Activated CD4-positive, alpha-beta T cell treated with anti-CD3 and anti-CD28 coated beads for 24 hours (primary cell): ENCODE results near the gene TRIM46.
"Not testable (repeated sequence)": the region's sequence is repeated elsewhere in the genome, so short reads cannot be mapped to it uniquely, and the experiment has no call there.

Experiments
- DNase-seq, 2 donors: peaks; one replicate each; pipeline ENCODE4 v3.0.0-alpha.2; 2020; ENCODE audit warnings: low read depth in 2 of 2

Gene TRIM46

DNA sequence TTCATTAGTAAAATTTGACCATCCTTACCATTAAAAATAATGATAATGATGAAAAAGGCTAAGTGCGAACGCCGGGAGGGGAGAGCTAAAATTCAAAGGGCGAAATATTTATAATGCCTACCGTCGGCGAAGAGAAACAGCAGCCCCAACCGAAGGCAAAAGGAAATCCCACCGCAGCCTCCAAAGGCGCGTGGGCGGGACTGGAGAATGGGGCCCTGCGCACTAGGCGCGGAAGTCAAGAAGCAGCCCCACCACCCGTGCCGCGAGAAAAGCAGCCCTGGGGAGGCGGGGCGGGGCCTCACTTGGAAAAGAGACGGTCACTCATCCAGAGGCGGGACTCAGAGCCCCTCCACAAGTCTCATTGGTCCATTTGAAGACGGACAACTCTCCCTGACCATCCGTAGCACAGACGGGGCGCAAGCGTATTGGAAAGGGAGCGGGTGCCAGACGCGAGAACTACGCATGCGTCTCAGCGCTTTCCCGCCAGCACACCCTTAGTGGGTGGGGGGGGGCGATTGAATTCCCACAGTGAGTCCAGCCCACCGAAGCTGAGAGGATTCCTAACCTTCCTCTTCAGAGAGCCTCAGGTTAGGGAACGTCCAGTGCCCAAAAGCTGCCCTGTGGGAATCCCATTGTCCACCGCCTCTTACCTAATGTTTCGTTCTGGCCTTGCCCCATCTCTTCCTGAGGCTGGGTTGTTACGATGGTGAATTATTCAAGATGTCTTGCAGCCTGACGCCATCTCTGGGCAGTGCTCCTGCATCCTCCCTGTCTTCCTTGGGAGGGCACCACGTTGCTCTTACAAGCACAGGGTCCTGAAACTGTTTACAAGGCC is 53.8 kb downstream of the TRIM46 start:
- peak; percentile 99 to 100 for DNase-seq

DNA sequence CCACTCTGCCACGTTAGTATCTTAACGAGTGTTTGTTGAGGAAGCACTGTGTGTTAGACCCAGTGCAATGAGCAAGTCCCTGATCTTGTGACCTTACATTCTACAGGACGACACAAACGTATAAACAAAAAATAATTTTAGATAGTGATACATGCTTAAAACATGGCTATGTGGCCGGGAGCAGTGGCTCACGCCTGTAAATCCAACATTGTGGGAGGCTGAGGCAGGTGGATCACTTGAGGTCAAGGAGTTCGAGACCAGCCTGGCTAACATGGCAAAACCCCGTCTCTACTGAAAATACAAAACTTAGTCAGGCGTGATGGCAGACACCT is 54.4 kb downstream of the TRIM46 start:
- no peak for DNase-seq

DNA sequence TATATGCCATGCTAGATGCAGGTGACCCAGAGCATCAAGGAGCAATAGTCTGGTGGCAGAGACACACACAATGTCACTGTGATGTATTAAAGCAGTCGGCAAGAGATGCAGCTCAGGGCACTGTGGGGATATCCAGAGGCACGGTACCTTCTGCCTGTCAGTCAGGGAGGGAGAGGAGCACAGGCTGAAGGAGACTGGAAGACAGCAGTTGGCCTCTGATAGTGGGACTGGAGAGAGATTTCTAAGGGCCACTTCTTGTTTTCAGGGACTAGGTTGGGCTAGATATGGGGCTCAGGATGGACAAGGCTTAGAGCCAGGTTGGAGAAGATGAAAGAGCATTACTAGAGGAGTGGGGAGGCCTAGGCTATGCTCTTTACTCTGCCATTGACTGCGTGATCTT is 57.7 kb downstream of the TRIM46 start:
- not testable (repeated sequence) for DNase-seq

DNA sequence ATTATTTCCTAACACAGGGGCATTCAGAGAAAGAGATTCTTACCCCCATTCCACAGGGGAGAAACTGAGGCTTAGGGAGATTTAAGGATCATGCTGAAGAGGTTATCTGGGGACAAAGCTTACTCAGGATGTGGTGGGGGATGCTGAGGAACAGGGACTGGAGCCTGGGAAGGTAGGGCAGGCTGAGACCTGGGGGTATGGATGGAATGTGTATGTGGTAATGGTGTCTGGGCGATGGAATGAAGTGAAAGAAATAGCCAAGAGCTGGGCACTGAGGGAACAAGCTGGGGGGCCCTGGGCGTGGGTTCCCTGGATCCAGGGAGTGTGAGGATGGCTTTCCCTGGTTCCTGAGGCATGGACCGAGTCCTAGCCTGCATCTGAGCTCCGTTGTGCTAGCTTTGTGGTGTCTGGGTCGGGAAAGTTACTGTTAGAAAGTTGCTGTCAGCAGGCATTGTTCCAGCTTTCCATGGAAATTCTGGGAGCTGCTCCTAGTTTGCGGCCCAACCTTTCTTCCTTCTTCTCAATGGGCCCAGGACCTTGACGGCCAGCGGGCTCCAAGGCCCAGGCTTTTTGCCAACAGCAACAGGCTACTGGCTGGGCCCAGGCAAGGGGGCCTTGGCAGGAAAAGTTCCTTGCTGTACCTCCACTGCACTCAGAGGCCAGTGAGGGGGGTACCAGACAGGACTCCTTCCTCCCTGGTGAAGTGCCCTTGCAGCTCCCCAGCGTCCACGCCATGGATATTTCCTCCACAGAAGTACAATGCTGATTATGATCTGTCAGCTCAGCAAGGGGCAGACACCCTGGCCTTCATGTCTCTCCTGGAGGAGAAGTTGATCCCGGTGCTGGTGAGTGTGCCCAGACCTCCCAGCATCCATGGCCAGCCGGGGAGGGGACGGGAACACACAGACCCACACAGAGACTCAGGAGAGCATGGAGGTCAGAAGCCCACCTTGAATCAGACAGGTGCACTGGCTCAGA is 58.6 kb downstream of the TRIM46 start:
- DNase-seq: not testable (repeated sequence)

DNA sequence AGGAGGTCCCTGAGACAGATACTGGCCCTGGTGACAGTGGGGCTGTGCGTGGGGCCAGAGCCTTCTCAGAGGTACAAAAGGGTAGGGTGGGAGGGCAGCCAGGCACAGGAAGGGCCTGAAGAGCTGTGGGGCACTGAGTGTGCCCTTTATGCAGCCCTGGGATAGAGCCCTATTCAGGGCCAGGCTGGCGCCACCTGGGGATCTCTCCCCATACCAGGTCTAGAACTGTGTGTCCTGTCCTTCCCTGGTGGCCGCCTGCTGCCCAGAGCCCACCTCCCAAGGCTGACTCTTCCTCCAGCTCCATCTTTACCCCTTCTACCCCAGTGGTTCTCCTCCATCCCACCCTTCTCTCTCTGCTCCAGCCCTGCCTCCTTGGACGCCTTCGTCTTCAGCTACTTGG is 59.9 kb downstream of the TRIM46 start:
- not testable (repeated sequence) for DNase-seq
